Fibroblast of gingiva (primary cell): ENCODE measurements around the gene SLC2A5.
"Not testable (repeated sequence)": the region's sequence is repeated elsewhere in the genome, so short reads cannot be mapped to it uniquely, and the experiment has no call there.

Experiments
- DNase-seq: peaks from one replicate; pipeline ENCODE4 v3.0.0-alpha.2; 2011; ENCODE audit warnings: low read depth

The SLC2A5 gene

DNA sequence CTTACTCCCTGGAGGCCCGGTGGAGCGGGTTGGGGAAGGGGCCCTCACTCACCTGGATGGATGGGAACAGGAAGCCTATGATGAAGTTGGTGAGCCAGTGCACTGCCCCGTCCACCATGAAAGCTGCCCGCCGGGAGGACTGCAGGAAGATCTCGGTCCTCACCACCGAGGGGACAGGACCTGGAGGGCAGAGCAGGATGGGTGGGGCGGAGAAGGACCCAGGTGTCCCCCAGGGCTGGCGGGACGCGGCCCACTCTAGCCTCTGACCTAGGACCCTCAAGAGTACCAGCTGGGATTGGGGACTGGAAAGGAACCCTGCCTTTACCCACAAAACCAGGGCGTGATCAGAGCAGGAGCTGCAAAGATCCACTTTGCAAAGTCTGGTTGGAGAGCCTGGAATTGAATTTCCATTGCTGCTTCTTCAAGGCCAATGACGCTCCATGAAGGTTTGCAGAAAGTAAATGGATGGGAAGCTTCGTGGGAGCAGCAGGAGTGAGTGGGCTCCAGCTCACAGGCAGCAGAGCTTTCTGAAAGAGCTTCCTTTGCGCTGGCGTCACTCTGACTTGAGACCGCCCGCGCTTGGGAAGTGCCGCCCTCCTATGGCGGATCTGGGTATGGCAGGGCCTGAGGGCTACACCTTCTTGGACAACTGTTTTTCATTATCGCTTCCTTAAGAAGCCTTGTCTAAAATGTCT is 64.6 kb downstream of the SLC2A5 start:
- peak; percentile 83 for DNase-seq

DNA sequence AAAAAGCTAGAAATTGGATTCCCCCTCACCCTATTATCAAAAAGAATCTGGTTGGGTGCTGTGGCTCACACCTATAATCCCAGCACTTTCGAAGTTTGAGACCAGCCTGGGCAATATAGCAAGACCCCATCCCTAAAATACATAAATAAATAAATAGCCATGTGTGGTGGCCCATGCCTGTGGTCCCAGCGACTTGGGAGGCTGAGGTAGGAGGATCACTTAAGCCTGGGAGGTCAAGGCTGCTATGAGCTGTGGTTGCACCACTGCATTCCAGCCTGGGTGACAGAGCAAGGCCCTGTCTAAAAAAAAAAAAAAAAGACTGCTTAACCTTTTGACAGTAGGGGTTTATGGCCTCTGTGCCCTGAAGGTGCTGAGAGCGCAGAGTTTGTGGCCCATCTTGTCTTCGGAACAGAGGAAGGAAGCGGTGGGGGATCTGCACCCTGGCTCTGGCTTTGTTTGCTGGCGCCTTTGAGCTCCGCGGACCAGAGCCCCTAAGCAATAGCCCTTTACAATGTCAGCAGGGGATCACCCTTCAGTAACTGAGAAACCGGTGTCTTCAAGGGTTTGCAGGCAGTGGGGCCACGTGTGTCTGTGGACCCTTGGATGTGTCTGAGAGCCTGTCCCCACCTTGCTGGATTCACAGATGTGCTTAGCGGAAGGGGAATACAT is 65.3 kb downstream of the SLC2A5 start:
- DNase-seq: no peak

DNA sequence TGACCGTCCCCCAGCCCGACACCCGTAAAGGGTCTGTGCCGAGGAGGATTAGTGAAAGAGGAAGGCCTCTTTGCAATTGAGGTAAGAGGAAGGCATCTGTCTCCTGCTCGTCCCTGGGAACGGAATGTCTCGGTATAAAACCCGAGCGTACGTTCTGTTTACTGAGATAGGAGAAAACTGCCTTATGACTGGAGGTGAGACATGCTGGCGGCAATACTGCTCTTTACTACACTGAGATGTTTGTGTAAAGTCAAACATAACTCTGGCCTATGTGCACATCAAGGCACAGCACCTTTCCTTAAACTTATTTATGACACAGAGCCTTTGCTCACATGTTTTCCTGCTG is 67.2 kb downstream of the SLC2A5 start:
- not testable (repeated sequence) for DNase-seq

DNA sequence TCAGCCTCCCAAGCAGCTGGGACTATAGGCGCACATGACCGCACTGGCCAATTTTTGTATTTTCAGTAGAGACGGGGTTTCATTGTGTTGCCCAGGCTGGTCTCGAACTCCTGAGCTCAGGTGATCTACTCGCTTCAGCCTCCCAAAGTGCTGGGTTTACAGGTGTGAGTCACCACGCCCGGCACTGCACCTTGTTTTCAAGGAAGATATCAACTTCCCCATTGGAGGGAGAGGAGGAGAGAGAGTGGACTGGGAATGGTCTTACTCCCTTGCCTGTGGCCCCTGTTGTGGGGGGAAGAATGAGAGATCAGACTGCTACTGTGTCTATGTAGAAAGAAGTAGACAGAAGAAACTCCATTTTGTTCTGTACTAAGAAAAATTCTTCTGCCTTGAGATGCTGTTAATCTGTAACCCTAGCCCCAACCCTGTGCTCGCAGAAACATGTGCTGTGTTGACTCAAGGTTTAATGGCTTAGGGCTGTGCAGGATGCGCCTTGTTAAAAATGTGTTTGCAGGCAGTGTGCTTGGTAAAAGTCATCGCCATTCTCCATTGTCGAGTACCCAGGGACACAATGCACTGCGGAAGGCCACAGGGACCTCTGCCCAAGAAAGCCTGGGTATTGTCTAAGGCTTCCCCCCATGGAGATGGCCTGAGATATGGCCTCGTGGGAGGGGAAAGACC is 67.8 kb downstream of the SLC2A5 start:
- DNase-seq: not testable (repeated sequence)

DNA sequence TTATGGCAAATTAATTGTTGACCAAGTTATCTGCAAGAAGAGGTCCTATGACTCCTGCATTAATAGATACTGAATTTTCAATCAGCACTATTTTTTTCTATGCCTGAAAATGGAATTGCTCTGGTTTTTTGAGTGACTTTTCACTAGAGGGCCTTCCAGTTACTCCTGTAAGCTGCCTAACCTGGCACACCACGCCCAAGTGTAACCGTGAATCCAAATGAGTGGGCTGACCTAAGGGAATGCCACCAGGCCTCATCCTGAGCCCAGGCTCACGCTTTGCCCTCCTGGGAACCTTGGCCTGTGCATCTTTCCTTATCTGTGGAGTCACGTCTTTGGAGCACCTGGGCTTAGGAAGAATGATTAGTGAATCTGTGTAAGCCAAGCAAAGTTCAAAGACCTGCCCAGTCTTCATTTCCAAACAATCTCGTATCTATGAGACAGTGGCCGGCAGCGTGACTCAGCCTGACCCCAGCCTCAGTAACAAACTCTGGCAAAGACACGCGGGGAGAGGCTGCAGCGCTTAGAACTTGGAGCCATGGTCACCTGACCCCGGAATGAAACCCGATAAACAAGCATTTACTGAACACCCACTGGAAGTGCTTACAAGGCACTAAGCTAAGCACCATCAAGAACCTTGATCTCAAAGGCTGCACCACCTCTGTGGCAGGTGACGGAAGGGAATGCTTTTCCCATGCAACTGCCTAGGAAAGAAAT is 75.3 kb downstream of the SLC2A5 start:
- DNase-seq: not testable (repeated sequence)

DNA sequence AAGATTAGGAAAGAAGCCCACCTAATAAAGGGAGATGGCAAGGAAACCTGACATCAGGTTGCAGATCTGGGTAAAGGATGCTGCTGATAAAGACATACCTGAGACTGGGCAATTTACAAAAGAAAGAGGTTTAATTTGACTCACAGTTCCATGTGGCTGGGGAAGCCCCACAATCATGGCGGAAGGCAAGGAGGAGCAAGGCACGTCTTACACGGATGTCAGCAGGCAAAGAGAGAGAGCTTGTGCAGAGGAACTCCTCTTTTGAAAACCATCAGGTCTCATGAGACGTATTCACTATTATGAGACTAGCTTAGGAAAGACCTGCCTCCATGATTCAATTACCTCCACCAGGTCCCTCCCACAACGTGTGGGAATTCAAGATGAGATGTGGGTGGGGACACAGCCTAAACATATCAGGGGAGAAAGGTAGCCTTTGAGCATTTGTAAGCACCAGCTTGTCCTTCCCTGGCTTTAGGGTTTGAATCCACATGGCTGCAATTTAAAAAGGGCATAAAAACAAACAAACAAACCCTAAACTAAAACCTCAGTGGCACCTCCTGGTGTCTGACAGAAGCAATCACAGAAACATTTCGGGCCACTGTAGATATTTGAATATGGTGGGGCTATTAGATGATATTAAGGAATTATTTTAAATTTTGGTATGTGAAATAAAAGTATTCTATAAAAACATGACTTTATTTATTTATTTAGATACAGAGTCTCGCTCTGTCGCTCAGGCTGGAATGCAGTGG is 76.3 kb downstream of the SLC2A5 start:
- DNase-seq: no peak

DNA sequence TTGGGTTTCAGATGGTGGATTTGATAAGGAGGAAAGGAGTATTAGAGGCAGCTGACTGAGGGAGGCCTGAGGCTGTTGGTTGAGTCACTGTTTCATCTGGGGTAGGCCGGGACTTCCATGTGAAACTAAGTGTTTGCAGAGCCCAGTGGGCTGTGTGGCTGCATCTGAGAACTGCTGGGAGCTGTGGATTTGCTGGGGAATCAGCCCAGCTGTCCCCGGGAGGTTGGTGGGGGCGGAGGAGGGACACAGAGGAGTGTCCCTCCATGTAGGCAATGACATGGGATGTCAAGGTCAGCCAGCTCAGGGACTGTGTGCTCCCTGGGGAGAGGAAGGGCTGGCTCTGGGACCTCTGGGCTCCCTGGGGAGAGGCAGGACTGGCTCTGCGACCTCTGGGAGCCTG is 79.6 kb downstream of the SLC2A5 start:
- no peak for DNase-seq

DNA sequence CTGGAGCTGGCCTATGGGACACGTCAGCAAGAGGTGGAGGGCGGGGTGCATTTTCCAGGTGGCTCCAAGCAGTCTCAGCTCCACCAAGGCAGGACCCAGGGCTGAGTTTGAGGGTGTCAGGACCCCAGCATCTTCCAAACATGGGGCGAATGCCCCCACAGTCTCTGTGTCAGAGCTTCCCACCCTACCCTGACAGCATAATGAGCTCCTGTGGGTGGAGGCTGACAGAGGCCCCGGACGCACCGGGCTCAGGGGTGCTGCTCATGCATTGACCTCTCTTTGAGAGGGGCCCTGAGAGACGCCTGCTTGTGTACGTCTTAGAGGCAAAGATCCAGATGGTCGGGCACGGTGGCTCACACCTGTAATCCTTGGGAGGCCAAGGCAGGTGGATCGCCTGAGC is 80.4 kb downstream of the SLC2A5 start:
- DNase-seq: no peak

DNA sequence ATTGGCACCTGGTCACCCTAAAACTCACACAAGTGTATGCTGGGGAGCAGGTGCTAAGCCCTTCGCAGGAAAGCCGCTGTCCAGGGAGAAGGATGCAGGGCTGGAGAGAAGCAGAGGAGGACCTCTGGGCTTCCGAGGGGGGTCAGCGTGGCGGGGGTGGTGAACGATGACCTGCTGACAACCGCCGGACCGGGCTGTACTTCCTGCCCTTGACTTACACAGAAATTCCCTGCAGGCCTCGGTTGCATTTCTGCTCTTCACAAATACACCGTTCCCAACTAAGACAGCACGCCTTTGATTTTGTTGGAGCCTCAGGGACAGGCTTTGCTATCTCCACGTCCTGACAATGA is 80.8 kb downstream of the SLC2A5 start:
- no peak for DNase-seq

DNA sequence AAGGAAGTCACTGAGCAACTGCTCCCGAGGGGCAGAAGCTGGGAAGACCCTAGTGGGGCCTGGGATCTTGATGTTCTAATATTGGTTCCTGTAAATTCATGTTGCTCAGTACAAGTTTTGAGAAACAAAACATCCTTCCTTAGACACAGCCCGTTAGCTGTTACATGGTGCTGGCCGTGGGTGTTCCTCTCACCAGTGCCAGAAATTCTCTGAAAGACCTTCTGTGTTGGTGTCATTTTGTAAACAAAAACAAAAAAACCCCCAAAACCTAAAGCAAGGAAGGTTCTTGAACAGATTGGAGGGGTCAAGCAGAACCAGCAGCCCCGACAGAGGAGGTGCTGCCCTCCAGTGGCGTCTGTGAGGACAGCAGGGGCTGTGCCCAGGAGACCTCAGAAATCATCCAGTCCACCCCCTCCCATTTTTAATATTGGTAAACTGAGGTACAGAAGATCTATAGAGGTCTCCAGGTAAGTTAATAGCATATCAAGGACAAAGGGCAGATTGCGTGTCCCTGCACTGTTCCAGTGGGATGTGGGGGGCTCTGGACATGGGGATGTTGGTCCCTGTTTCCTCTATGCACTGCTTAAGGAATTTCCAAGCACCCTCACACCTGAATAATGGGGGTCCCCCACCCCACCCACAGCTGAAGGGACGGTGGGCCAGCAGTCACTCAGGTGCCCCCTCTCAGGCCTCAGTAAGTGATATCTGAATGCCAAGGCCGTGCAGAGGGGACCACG is 81.4 kb downstream of the SLC2A5 start:
- peak; percentile 14 for DNase-seq

DNA sequence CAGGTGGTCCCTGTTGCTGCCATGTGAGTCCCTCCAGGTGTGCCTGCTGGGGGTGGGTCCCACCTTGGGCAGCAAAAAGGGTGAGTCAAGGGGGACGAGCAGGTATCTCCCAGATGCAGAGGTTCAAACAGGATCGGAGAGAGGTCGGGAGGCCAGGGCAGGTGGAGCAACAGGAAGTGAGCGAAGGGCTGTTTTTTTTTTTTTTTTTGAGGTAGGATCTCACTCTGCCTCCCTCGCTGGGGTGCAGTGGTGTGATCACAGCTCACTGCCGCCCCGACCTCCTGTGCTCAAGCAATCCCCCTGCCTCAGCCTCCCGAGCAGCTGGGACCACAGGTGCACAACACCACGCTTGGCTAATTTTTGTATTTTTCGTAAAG is 82.6 kb downstream of the SLC2A5 start:
- no peak for DNase-seq

DNA sequence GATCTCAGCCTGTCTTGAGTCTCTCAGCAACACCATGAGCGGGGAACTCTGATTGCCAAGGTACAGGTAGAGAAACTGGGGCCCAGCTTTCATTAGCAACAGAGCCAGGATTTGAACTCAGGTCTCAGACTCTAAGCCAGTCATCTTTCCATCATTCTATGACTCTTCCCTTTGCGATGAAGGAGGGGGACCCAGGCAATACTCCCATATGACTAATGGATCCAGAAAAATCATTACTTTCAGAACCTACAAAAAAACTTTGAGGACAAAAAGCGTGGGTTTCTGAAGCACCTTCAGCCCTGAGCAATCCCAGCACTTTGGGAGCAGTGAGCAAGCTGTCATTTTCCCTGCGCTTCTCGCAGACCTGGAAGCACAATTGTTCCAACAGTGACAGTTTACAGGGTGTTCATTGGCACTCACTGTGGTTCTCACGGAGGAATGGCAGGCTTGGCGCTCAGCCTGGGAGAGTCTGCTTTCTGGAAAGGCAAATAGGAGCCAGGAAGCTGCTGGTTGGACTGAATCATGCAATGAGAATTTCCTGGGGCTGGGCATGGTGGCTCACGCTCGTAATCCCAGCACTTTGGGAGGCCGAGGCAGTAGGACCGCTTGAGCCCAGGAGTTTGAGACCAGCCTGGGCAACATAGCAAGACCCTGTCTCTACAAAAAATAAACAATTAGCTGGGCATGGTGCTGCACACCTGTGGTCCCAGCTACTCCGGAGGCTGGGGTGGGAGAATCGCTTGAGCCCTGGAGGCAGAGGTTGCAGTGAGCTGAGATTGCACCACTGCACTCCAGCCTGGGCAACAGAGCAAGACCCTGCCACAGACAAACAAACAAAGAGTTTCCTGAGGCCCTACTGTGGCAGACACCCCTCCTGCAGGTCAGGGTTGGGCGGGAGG is 83.3 kb downstream of the SLC2A5 start:
- peak; percentile 88 for DNase-seq
